ENCODE results near the gene TSHZ2.

Gene TSHZ2, protein sequence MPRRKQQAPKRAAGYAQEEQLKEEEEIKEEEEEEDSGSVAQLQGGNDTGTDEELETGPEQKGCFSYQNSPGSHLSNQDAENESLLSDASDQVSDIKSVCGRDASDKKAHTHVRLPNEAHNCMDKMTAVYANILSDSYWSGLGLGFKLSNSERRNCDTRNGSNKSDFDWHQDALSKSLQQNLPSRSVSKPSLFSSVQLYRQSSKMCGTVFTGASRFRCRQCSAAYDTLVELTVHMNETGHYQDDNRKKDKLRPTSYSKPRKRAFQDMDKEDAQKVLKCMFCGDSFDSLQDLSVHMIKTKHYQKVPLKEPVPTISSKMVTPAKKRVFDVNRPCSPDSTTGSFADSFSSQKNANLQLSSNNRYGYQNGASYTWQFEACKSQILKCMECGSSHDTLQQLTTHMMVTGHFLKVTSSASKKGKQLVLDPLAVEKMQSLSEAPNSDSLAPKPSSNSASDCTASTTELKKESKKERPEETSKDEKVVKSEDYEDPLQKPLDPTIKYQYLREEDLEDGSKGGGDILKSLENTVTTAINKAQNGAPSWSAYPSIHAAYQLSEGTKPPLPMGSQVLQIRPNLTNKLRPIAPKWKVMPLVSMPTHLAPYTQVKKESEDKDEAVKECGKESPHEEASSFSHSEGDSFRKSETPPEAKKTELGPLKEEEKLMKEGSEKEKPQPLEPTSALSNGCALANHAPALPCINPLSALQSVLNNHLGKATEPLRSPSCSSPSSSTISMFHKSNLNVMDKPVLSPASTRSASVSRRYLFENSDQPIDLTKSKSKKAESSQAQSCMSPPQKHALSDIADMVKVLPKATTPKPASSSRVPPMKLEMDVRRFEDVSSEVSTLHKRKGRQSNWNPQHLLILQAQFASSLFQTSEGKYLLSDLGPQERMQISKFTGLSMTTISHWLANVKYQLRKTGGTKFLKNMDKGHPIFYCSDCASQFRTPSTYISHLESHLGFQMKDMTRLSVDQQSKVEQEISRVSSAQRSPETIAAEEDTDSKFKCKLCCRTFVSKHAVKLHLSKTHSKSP (N-terminal part only)

DNA sequence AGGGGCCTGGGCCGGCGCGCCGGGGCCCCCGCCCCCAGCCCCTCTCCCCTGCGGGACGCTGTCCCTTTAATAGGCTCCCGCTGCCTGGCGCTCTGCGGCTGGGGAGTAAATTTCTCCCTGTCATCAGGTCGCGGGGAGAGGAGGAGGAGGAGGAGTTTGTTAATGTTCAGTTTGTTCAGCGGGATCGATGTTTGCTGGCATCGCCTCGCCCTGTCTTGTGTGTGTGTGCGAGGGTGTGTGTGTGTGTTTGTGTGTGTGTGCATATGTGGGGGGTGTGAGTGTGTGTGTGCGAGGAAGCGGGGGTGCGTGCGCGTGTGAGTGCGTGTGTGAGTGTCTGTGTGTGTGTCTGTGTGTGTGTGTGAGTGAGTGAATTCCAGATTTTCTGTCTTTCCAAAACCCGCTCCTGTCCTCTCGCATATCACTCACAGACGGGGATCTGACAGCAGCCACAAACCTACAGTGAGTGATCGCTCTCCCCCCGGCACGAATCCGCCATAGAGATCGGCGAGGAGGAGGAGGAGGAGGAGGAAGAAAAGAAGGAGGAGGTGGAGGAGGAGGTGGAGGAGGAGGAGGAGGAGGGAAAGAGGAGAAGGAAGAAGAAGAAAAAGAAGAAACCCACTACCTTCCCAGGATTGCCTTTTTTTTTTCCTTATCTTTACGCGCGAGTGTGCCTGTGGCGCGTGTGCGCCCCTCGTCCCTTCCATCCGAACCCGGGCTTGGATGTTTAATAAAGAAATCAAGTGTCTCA lies at the start of gene TSHZ2:
TSHZ2 (plus strand) TSS at position 169 of the 748 bp plus-strand sequence. CDS start 936 bp downstream, outside the sequence.
- DNase-seq (ENCODE audit: low spot score): peak; percentile 36

- DNase-seq (ENCODE audit: low spot score): no peak
These were observed 49.7 kb upstream of the TSHZ2 start for GRCh38 chr20:52922436-52922835.

DNA sequence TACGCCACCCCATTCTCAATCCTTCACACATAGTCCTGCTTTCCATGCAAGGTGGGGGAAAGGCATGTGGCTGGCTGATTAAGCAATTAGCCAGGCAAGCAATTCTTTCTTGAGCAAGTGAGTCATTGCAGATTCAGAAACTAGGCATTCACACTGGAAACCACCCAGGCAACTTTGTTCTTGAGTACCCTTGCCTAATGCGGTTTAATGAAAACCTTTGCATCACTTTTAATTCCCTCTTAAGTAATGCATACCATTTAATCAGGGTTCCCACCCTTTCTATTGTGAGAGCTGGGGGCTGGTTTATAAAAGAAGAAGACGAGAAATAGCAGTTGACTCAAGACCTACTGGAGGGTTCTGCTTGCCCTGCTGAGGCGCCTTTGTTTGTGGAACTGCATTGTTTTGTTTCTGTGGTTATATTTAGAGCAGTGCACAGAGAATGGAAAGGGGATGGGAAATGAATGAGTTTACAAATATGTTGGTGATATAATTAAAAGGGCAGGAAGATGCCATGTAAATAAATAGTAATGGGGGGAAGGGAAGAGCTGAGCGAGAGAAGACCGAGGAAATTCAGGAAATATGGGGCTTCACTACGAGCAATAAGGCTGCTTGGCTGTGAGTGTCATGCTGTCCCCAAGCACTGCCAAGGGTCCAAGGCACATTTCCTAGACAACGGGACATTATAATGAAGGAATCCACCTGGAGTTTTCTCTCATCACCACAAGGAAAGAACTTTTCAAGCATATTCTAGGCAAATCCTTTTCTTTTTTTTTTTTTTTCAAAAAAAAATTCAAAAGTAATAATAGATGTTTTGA lies 48.8 kb upstream of the TSHZ2 start:
- no peak for DNase-seq (ENCODE audit: low spot score)

DNA sequence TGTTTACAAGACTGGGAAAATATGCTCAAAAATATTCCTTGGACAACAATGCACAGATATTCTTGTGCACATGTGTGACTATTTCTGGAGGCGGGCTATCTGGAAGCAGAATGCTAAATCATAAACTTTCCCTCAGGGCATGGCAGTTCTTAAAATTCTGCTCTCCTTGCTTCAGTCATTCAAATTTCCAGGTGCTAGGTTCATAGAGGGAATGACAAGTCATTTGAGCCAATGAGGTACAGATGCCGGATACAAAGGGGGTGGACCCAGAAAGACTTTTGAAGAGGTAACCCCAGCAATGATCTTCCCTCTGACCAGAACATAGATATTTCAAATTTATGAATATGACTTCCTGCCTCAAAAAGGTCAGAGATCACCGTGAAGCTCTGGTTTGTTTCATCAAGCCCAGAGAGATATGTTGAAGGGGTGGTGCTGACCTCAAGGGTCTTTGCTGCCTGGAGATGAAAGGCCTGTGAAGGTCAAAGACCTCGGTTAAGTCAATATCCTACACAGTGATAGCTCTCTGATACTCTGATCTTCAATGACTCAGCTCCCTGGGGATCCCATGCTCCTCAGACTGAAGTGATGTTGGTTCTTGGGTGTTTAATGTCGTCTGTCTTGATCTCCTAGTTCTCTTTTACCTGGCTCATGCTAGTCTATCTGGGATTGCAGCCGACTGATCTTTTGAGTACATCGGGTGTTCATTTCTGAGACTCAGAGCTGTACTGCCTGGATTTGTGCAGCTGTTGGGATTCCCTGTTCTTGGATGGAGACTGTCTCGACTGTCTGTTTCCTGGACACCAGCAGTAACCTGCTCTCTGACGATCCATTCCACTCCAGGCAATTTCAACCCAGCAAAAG lies 47.5 kb upstream of the TSHZ2 start:
- no peak for DNase-seq (ENCODE audit: low spot score)

DNA sequence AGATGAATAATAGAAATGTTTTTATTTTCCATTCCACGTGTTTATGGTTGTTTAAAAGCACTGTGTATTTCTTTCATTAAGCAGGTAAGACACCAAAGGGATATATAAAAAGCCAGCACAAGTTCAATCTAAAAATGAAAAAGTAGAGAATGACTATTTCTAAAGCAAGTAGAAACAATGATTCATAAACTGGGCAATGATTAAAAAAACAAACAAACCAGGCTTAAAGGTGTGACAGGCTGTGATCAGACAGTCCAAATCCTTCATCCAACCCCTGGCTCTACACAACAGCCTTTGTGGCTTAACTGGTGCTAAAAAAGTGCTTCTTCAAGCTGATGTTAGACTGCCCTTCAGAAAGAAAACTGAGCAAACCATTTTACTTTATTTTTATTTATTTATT lies 45.7 kb upstream of the TSHZ2 start:
- DNase-seq (ENCODE audit: low spot score): no peak

- DNase-seq (ENCODE audit: low spot score): no peak
These were observed 38.3 kb upstream of the TSHZ2 start for GRCh38 chr20:52933867-52934266.

GRCh38 chr20:52936351-52937340 lies 35.5 kb upstream of the TSHZ2 start:
- DNase-seq (ENCODE audit: low spot score): no peak

GRCh38 chr20:52937591-52938100 lies 34.5 kb upstream of the TSHZ2 start:
- no peak for DNase-seq (ENCODE audit: low spot score)

GRCh38 chr20:52939141-52939540 lies 33.0 kb upstream of the TSHZ2 start:
- no peak for DNase-seq (ENCODE audit: low spot score)

- no peak for DNase-seq (ENCODE audit: low spot score)
These were observed 30.4 kb upstream of the TSHZ2 start for GRCh38 chr20:52941808-52942207.

- no peak for DNase-seq (ENCODE audit: low spot score)
These were observed 28.8 kb upstream of the TSHZ2 start for GRCh38 chr20:52943185-52943841.

DNA sequence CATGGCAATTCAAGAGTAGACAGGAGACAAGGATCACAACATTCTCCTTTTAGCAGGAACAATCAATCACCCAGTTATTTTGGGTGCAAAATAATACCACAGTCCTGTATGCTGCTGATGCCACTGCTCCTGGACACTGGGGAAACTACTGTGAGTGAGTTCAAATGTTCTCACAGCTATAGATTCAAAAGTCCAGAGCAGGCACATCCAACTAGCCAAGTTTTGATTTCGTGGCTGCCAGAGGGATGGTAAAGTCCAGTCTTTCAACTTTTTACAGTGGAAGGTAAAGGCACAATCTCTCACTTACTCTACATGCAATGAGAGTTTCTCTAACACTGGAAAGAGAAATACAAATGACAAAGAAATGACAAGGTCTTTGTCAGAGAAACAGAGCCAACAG lies 26.9 kb upstream of the TSHZ2 start:
- no peak for DNase-seq (ENCODE audit: low spot score)

DNA sequence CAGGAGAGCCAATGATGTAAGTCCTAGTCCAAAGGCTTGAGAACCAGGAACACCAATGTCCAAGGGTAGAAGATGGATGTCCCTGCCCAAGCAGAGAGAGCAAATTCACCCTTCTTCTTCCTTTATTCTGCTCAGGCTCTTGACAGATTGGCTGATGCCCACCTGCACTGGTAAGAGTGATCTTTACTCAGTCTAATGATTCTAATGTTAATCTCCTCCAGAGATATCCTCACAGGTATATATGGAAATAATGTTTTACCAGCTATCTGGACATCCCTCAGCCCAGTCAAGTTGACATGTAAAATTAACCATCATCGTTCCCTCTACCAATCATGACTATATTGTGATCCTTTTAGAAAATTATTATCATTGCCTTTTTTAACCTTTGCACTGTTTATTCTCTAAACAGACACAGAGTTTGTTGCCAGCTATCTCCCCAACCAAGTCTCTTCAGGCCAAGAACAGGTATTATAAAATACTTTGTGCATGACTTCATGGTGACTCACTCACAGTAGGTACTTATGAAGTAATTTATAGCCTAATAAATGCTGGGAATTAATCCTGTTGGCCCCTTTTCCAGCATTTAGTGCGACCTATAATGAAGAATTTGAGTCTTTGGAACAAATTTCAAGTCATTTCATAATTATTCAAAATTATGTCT lies 26.2 kb upstream of the TSHZ2 start:
- DNase-seq (ENCODE audit: low spot score): no peak

- no peak for DNase-seq (ENCODE audit: low spot score)
These were observed 23.7 kb upstream of the TSHZ2 start for GRCh38 chr20:52948491-52948890.

GRCh38 chr20:52953020-52953419 lies 19.1 kb upstream of the TSHZ2 start:
- no peak for DNase-seq (ENCODE audit: low spot score)

DNA sequence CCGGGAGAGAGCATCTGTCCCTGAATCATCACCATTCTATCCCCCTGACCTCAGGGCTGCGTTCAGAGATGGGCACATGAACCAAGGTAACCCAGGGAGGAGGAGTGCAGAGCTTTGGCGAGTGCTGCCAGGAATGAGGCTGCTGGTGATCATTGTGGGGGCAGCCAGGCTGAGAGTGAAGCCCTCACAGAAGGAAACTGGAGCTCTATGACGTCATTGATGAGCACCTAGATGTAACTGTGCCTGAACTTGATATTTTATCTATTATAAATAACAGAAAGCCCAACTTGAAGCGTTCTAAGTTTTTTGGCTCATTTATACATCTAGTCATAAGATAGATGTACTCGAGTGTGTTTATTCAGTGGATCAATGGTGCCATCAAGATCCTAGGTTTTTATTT lies 17.3 kb upstream of the TSHZ2 start:
- no peak for DNase-seq (ENCODE audit: low spot score)

GRCh38 chr20:52958211-52958610 lies 13.9 kb upstream of the TSHZ2 start:
- DNase-seq (ENCODE audit: low spot score): no peak

- DNase-seq (ENCODE audit: low spot score): no peak
These were observed 13.0 kb upstream of the TSHZ2 start for GRCh38 chr20:52959125-52959524.

All from D341Med (cell line).